HCT116 (cell line): ENCODE results near the gene BHLHA9. TPM values are rescaled to one million over a fixed set of nuclear protein-coding genes. Genes with fewer than 3 reads are reported as not detected.

Experiments used
- ATAC-seq: fragments of 200-7000 bp; cut with Tn5 transposase; 2 replicates; pipeline ENCODE4 v1.9.1; 2020; ENCODE audit warnings: mild to moderate bottlenecking, moderate library complexity
- BruUV-seq: library from RNA; stranded (reverse); fragments of 400-500 nt; replicated peaks from 2 replicates; lab custom pipeline; 2021; lab: Mats Ljungman, UMichigan
- CTCF ChIA-PET: fragments of 300-600 bp; sonication (Branson Sonifier 250); formaldehyde crosslinking; loops from one replicate; lab custom pipeline; 2021; ENCODE audit warnings: antibody characterized with exemption; lab: Charles Lee
- POLR2A ChIA-PET: fragments of 300-600, 350-600 bp; sonication (Branson Sonifier 250); formaldehyde crosslinking; loops from one replicate; lab custom pipeline; 2021; ENCODE audit warnings: antibody characterized with exemption; lab: Charles Lee
- RAD21 ChIA-PET, 2 experiments: fragments of 300-600 bp; sonication (Branson Sonifier 250); formaldehyde crosslinking; loops; one replicate each; lab custom pipeline; 2023; ENCODE audit warnings: low total read pairs in 2 of 2; ENCODE audit not compliant: uncharacterized antibody in 2 of 2, unreplicated experiment in 2 of 2, low non-redundant PET in 1 of 2; lab: Charles Lee
- DNase-seq: peaks from one replicate; pipeline ENCODE4 v3.0.0-alpha.2; 2010; ENCODE audit warnings: low read depth, low spot score
- H2AFZ ChIP-seq: fragments of 200-600 bp; shearing (Covaris generic), sonication (generic); 2 replicates; pipeline ENCODE4 v1.6.1; 2017; ENCODE audit warnings: low read depth, mixed run types, mixed read lengths, antibody characterized with exemption, low read length; ENCODE audit not compliant: poor library complexity, severe bottlenecking
- H3K27ac ChIP-seq: 2 replicates; pipeline ENCODE4 v1.5.1; 2012; ENCODE audit warnings: low read depth, low read length
- H3K27me3 ChIP-seq: fragments of 200-600 bp; sonication (generic); 2 replicates; pipeline ENCODE4 v1.6.1; 2016; ENCODE audit warnings: mixed run types, low read length, mixed read lengths; ENCODE audit not compliant: insufficient read depth
- H3K36me3 ChIP-seq, 2 experiments: fragments of 200-500 bp in 1 of 2; fragments of 200-600 bp in 1 of 2; sonication (Bioruptor generic) in 1 of 2; sonication (generic) in 1 of 2; 2 replicates each; pipeline versions ENCODE4 v1.5.1 to v1.6.1; 2014 to 2016; ENCODE audit warnings: low read length in 2 of 2, inconsistent platforms in 1 of 2, mixed read lengths in 1 of 2, mixed run types in 1 of 2; ENCODE audit not compliant: insufficient read depth in 2 of 2, control insufficient read depth in 1 of 2
- H3K4me1 ChIP-seq, 2 experiments: fragments of 200-600 bp in 1 of 2; sonication (generic) in 1 of 2; 2 replicates each; pipeline versions ENCODE4 v1.5.1 to v1.6.1; 2012 to 2017; ENCODE audit warnings: low read length in 2 of 2, inconsistent platforms in 1 of 2, mild to moderate bottlenecking in 1 of 2, mixed read lengths in 1 of 2, mixed run types in 1 of 2, moderate library complexity in 1 of 2; ENCODE audit not compliant: insufficient read depth in 2 of 2, control insufficient read depth in 1 of 2
- H3K4me2 ChIP-seq: fragments of 200-600 bp; sonication (generic); 2 replicates; pipeline ENCODE4 v1.6.1; 2017; ENCODE audit warnings: mixed run types, low read length, mixed read lengths
- H3K4me3 ChIP-seq, 2 experiments: fragments of 200-600 bp in 1 of 2; sonication (generic) in 1 of 2; replicated peaks in 1 of 2; 2 replicates each; pipeline ENCODE4 v1.5.1; 2011 to 2016; ENCODE audit warnings: low read length in 2 of 2, control low read depth in 1 of 2, low read depth in 1 of 2, mild to moderate bottlenecking in 1 of 2, mixed read lengths in 1 of 2, mixed run types in 1 of 2
- H3K79me2 ChIP-seq: fragments of 200-600 bp; sonication (generic); 2 replicates; pipeline ENCODE4 v1.6.1; 2017; ENCODE audit warnings: mild to moderate bottlenecking, mixed run types, low read length, moderate library complexity, mixed read lengths; ENCODE audit not compliant: insufficient read depth
- H3K9ac ChIP-seq: fragments of 200-600 bp; sonication (generic); 2 replicates; pipeline ENCODE4 v1.6.1; 2016; ENCODE audit warnings: low read length, mixed read lengths
- H3K9me2 ChIP-seq: fragments of 200-600 bp; sonication (generic), shearing (Covaris generic); 2 replicates; pipeline ENCODE4 v1.6.1; 2017; ENCODE audit warnings: mixed run types, mild to moderate bottlenecking, moderate library complexity; ENCODE audit not compliant: insufficient read depth
- H3K9me3 ChIP-seq, 2 experiments: fragments of 200-500 bp in 1 of 2; fragments of 200-600 bp in 1 of 2; sonication (Bioruptor generic) in 1 of 2; sonication (generic) in 1 of 2; 2 replicates each; pipeline ENCODE4 v1.6.1; 2014 to 2017; ENCODE audit warnings: low read length in 2 of 2, mixed read lengths in 2 of 2, inconsistent platforms in 1 of 2, low read depth in 1 of 2, mild to moderate bottlenecking in 1 of 2, mixed run types in 1 of 2, moderate library complexity in 1 of 2; ENCODE audit not compliant: control insufficient read depth in 1 of 2, insufficient read depth in 1 of 2
- H4K20me1 ChIP-seq: fragments of 200-600 bp; sonication (generic), shearing (Covaris generic); 2 replicates; pipeline ENCODE4 v1.6.1; 2017; ENCODE audit warnings: mixed run types, mild to moderate bottlenecking, moderate library complexity; ENCODE audit not compliant: insufficient read depth
- CBX3 ChIP-seq: IDR thresholded peaks from 2 replicates; pipeline ENCODE4 v1.6.1; 2012; ENCODE audit warnings: low read depth
- CEBPB ChIP-seq: IDR thresholded peaks from 2 replicates; pipeline ENCODE4 v1.6.1; 2012; ENCODE audit warnings: low read depth
- EGR1 ChIP-seq: IDR thresholded peaks from 2 replicates; pipeline ENCODE4 v1.6.1; 2012; ENCODE audit warnings: low read depth
- ELF1 ChIP-seq: IDR thresholded peaks from 2 replicates; pipeline ENCODE4 v1.6.1; 2012; ENCODE audit warnings: low read depth, borderline replicate concordance
- FOSL1 ChIP-seq: IDR thresholded peaks from 2 replicates; pipeline ENCODE4 v1.6.1; 2012; ENCODE audit warnings: low read depth
- JUND ChIP-seq: IDR thresholded peaks from 2 replicates; pipeline ENCODE4 v1.6.1; 2012
- POLR2A ChIP-seq: IDR thresholded peaks from 2 replicates; pipeline ENCODE4 v1.7.0; 2011; ENCODE audit warnings: borderline replicate concordance; ENCODE audit not compliant: insufficient read depth, insufficient read length; ENCODE audit errors: extremely low read depth
- RAD21 ChIP-seq: IDR thresholded peaks from 2 replicates; pipeline ENCODE4 v1.6.1; 2012; ENCODE audit warnings: low read depth, mild to moderate bottlenecking
- SP1 ChIP-seq: IDR thresholded peaks from 2 replicates; pipeline ENCODE4 v1.6.1; 2012; ENCODE audit warnings: low read depth
- SRF ChIP-seq: IDR thresholded peaks from 2 replicates; pipeline ENCODE4 v1.6.1; 2012; ENCODE audit warnings: low read depth
- YY1 ChIP-seq: IDR thresholded peaks from 2 replicates; pipeline ENCODE4 v1.6.1; 2011; ENCODE audit warnings: low read length, low read depth, moderate library complexity, mild to moderate bottlenecking; ENCODE audit not compliant: insufficient replicate concordance; ENCODE audit errors: extremely low read depth
- ZFX ChIP-seq: fragments of 450-650 bp; IDR thresholded peaks from 2 replicates; pipeline ENCODE4 v1.6.1; 2017
- ZNF274 ChIP-seq: fragments of 200-500 bp; sonication (Bioruptor generic); IDR thresholded peaks from 2 replicates; pipeline ENCODE4 v1.6.1; 2014; ENCODE audit warnings: mild to moderate bottlenecking, low read depth, low read length, inconsistent platforms
- intact Hi-C: fragments of 100-400 bp; cut with micrococcal nuclease; formaldehyde crosslinking; loops from 2 replicates; pipeline ENCODE4 v1.10.0; 2022
- total RNA-seq: library from RNA; stranded (reverse); gene quantifications from one replicate; pipeline ENCODE4 v1.2.1, GENCODE V29; 2021; ENCODE audit not compliant: unreplicated experiment
- TF ChIP-seq, protein P1 (sequence below): IDR thresholded peaks from 2 replicates; pipeline ENCODE4 v1.6.1; 2012
- TF ChIP-seq, protein P2 (sequence below), 3 experiments: fragments of 200-600 bp in 1 of 3; sonication (generic) in 1 of 3; IDR thresholded peaks in 2 of 3; conservative IDR thresholded peaks in 1 of 3; 2 replicates each; pipeline ENCODE4 v1.5.1; 2012 to 2017; ENCODE audit warnings: low read depth in 2 of 3, low read length in 2 of 3, antibody characterized with exemption in 1 of 3, borderline replicate concordance in 1 of 3, control low read depth in 1 of 3, mild to moderate bottlenecking in 1 of 3, mixed read lengths in 1 of 3, mixed run types in 1 of 3, moderate library complexity in 1 of 3; ENCODE audit not compliant: insufficient read depth in 1 of 3
- TF ChIP-seq, protein P3 (sequence below): IDR thresholded peaks from 2 replicates; pipeline ENCODE4 v1.6.1; 2012; ENCODE audit warnings: low read depth
- TF ChIP-seq, protein P4 (sequence below): IDR thresholded peaks from 2 replicates; pipeline ENCODE4 v1.6.1; 2012

Gene BHLHA9
- total RNA-seq, 1 experiment from 2014 or later = not detected

DNA sequence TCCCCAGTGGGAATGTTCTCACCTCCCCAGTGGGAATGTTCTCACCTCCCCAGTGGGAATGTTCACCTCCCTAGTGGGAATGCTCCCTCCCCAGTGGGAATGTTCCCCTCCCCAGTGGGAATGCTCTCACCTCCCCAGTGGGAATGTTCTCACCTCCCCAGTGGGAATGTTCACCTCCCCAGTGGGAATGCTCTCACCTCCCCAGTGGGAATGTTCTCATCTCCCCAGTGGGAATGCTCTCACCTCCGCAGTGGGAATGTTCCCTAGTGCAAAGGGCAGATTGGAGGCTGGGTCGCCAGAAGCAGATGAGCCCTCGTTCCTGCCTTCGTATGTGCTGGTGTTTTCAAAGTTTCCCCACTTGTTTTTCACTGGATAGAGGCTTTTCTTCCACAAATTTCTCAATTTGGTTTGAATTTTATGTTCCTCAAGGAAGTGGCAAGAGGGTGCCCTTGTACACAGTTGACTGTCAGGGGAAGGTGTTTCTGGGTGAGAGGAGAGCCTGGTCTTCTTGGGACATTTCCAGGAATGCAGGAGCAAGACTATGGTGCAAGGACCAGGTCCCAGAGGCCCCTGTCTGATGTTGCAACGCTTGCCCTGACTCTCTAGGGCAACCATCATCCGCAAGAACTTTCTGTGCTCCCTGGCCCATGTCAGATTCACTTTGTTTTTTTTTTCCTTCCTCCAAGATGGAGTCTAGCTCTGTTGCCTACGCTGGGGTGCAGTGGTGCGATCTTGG is 43.2 kb downstream of the BHLHA9 start:
- H3K4me3 ChIP-seq = no peak overlapping the region
- BruUV-seq = no TSS peak
- no peak overlapping the region for H3K4me2 ChIP-seq
- H3K9ac ChIP-seq = no peak overlapping the region
- no peaks in the 10 kb centered on the region for H3K9me2 ChIP-seq
- H3K27me3 ChIP-seq = 0 out of 2 replicates have a peak, but pooled peaks cover 8% of the 10 kb centered on the region
- no peaks in the 10 kb centered on the region; a peak in 1 of 4 replicates for H3K4me1 ChIP-seq
- no peaks in the 10 kb centered on the region for H3K9me3 ChIP-seq
- no peaks in the 10 kb centered on the region for H3K36me3 ChIP-seq
- no peak overlapping the region for H2AFZ ChIP-seq
- H4K20me1 ChIP-seq = no peaks in the 10 kb centered on the region
- ChIA-PET CTCF (no interaction called here), RAD21 (no interaction called here), POLR2A (no interaction called here)
- H3K79me2 ChIP-seq = no peaks in the 10 kb centered on the region
- DNase-seq (no peak), ATAC-seq (no peak)
- no peak overlapping the region for H3K27ac ChIP-seq
- TF ChIP-seq, protein P1, sequence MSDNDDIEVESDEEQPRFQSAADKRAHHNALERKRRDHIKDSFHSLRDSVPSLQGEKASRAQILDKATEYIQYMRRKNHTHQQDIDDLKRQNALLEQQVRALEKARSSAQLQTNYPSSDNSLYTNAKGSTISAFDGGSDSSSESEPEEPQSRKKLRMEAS = no peak
- TF ChIP-seq ZFX (no peak), POLR2A (no peak), SP1 (no peak), FOSL1 (no peak), CEBPB (no peak), EGR1 (no peak), ELF1 (no peak), JUND (no peak), ZNF274 (no peak), RAD21 (no peak), CBX3 (no peak), YY1 (no peak), SRF (no peak)
- TF ChIP-seq, protein P2, sequence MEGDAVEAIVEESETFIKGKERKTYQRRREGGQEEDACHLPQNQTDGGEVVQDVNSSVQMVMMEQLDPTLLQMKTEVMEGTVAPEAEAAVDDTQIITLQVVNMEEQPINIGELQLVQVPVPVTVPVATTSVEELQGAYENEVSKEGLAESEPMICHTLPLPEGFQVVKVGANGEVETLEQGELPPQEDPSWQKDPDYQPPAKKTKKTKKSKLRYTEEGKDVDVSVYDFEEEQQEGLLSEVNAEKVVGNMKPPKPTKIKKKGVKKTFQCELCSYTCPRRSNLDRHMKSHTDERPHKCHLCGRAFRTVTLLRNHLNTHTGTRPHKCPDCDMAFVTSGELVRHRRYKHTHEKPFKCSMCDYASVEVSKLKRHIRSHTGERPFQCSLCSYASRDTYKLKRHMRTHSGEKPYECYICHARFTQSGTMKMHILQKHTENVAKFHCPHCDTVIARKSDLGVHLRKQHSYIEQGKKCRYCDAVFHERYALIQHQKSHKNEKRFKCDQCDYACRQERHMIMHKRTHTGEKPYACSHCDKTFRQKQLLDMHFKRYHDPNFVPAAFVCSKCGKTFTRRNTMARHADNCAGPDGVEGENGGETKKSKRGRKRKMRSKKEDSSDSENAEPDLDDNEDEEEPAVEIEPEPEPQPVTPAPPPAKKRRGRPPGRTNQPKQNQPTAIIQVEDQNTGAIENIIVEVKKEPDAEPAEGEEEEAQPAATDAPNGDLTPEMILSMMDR (IDR thresholded peaks at IDR 0.05 in 2 of 3, conservative IDR thresholded peaks at IDR 0.05 in 1 of 3; ENCODE audit: borderline replicate concordance in 1 of 3, insufficient read depth in 1 of 3, low read depth in 2 of 3, low read length in 2 of 3) = no peak
- TF ChIP-seq, protein P3, sequence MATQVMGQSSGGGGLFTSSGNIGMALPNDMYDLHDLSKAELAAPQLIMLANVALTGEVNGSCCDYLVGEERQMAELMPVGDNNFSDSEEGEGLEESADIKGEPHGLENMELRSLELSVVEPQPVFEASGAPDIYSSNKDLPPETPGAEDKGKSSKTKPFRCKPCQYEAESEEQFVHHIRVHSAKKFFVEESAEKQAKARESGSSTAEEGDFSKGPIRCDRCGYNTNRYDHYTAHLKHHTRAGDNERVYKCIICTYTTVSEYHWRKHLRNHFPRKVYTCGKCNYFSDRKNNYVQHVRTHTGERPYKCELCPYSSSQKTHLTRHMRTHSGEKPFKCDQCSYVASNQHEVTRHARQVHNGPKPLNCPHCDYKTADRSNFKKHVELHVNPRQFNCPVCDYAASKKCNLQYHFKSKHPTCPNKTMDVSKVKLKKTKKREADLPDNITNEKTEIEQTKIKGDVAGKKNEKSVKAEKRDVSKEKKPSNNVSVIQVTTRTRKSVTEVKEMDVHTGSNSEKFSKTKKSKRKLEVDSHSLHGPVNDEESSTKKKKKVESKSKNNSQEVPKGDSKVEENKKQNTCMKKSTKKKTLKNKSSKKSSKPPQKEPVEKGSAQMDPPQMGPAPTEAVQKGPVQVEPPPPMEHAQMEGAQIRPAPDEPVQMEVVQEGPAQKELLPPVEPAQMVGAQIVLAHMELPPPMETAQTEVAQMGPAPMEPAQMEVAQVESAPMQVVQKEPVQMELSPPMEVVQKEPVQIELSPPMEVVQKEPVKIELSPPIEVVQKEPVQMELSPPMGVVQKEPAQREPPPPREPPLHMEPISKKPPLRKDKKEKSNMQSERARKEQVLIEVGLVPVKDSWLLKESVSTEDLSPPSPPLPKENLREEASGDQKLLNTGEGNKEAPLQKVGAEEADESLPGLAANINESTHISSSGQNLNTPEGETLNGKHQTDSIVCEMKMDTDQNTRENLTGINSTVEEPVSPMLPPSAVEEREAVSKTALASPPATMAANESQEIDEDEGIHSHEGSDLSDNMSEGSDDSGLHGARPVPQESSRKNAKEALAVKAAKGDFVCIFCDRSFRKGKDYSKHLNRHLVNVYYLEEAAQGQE = no peak
- TF ChIP-seq, protein P4, sequence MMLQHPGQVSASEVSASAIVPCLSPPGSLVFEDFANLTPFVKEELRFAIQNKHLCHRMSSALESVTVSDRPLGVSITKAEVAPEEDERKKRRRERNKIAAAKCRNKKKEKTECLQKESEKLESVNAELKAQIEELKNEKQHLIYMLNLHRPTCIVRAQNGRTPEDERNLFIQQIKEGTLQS = no peak
- intact Hi-C loops = no loop called here
